Stomach (tissue), 4 donors: ENCODE measurements around the gene OPN3.

ENCODE experiments used
- CTCF ChIP-seq, 7 experiments: fragments of 450-650 bp in 4 of 7; fragments of 200-600 bp in 3 of 7; sonication (generic) in 3 of 7; IDR thresholded peaks; one replicate each; pipeline ENCODE4 v1.5.1; 2016 to 2019; ENCODE audit warnings: antibody characterized with exemption in 7 of 7, control low read depth in 2 of 7, mild to moderate bottlenecking in 1 of 7
- EP300 ChIP-seq: sonication (generic); formaldehyde crosslinking; IDR thresholded peaks from one replicate; pipeline ENCODE4 v1.6.1; 2017; ENCODE audit warnings: antibody characterized with exemption
- POLR2AphosphoS5 ChIP-seq, 3 donors: sonication (generic); formaldehyde crosslinking; IDR thresholded peaks; one replicate each; pipeline ENCODE4 v1.6.1; 2016; ENCODE audit warnings: antibody characterized with exemption in 3 of 3

- TF ChIP-seq POLR2AphosphoS5 (IDR thresholded peaks at IDR 0.05) (no peak), CTCF (IDR thresholded peaks at IDR 0.05) (no peak), EP300 (no peak)
These were observed 483 bp downstream of the OPN3 start for GRCh38 chr1:241639623-241640148.
